Muscle layer of colon (tissue), 2 donors: ENCODE results near the gene CYP4F2.
"Not testable (repeated sequence)": the region's sequence is repeated elsewhere in the genome, so short reads cannot be mapped to it uniquely, and the experiment has no call there.

ENCODE experiments used
- H3K27ac ChIP-seq: one replicate; pipeline ENCODE4 v1.7.0; 2013; ENCODE audit warnings: low read depth, mild to moderate bottlenecking, low read length, moderate library complexity
- H3K27me3 ChIP-seq, 2 donors: one replicate each; pipeline ENCODE4 v1.7.0; 2013; ENCODE audit warnings: low read length in 2 of 2, mild to moderate bottlenecking in 2 of 2; ENCODE audit not compliant: insufficient read depth in 2 of 2, control insufficient read depth in 1 of 2
- H3K36me3 ChIP-seq: one replicate; pipeline ENCODE4 v1.7.0; 2013; ENCODE audit warnings: mild to moderate bottlenecking, low read length; ENCODE audit not compliant: insufficient read depth
- H3K4me1 ChIP-seq: one replicate; pipeline ENCODE4 v1.7.0; 2013; ENCODE audit warnings: mild to moderate bottlenecking, low read length; ENCODE audit not compliant: insufficient read depth
- H3K4me3 ChIP-seq, 2 donors: one replicate each; pipeline ENCODE4 v1.7.0; 2013; ENCODE audit warnings: low read length in 2 of 2, low read depth in 1 of 2, mild to moderate bottlenecking in 1 of 2, moderate library complexity in 1 of 2
- H3K9ac ChIP-seq: one replicate; pipeline ENCODE4 v1.7.0; 2013; ENCODE audit warnings: low read length
- H3K9me3 ChIP-seq: one replicate; pipeline ENCODE4 v1.7.0; 2013; ENCODE audit warnings: mild to moderate bottlenecking, low read length
- donor health status: abdominal sarcoma.
- donor health status: Adenocarcinoma of cecum.

CYP4F2 gene, protein sequence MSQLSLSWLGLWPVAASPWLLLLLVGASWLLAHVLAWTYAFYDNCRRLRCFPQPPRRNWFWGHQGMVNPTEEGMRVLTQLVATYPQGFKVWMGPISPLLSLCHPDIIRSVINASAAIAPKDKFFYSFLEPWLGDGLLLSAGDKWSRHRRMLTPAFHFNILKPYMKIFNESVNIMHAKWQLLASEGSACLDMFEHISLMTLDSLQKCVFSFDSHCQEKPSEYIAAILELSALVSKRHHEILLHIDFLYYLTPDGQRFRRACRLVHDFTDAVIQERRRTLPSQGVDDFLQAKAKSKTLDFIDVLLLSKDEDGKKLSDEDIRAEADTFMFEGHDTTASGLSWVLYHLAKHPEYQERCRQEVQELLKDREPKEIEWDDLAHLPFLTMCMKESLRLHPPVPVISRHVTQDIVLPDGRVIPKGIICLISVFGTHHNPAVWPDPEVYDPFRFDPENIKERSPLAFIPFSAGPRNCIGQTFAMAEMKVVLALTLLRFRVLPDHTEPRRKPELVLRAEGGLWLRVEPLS

DNA sequence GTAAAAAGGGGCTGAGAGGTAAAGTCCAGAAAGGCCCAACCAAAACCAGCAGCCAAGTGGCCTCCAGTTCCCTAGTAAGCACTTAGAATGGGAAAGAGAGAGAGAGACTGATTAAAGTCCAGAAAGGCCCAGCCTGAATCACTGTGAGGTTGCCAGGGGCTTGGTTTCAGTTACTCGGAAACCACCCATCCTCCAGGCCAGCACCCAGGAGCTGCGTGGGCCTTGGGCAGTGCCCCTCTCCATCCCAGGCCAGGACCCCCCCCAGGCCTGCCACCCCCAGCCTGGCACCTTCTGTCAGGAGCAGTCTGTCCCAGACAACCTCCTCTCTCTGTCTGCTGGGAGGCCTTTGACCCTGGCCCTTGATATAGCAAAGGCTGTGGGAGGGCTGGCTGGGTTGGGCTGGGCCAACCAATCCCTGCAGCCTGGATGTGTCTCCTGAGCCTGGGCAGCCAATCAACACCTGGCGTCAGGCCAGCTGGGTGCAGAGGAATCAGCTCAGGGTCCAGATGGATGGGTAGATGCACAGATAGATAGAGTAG lies at the start of gene CYP4F2:
Gene CYP4F2, minus strand, starts transcription at position 337 of the 539 bp plus-strand sequence. CDS start 463 bp downstream, outside the sequence.
- Histone ChIP-seq H3K27me3 (peaks cover 0 to 18% of the 10 kb centered on the region in 2 donors), H3K4me3 (no peak within 1 kb of the TSS), H3K9ac (no peak within 1 kb of the TSS), H3K36me3 (no peaks in the 10 kb centered on the region), H3K9me3 (no peaks in the 10 kb centered on the region), H3K4me1 (no peaks in the 10 kb centered on the region), H3K27ac (no peak within 1 kb of the TSS)

DNA sequence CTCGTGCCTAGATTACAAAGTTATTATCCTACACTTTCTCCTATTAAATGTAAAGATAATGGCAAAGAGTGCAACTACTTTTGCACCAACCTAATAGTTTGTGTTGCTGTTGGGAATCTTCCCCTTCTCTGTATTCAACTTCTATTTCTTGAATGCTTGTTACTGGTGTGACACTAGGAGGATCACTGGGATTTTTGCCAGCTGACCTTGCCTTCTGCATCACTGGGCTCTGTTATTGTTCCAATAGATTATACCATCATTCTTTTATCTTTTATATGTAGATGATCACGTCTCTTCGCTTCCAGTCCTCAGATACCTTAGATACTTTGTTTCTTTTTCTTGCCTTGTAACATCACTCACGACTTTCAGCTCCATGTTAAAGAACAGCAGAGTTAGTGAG lies 47.4 kb upstream of the CYP4F2 start:
- Histone ChIP-seq H3K27me3 (no peaks in the 10 kb centered on the region), H3K4me1 (no peaks in the 10 kb centered on the region), H3K27ac (no peak overlapping the region), H3K36me3 (no peaks in the 10 kb centered on the region), H3K4me3 (no peak overlapping the region), H3K9me3 (peaks cover 6% of the 10 kb centered on the region), H3K9ac (no peak overlapping the region)

DNA sequence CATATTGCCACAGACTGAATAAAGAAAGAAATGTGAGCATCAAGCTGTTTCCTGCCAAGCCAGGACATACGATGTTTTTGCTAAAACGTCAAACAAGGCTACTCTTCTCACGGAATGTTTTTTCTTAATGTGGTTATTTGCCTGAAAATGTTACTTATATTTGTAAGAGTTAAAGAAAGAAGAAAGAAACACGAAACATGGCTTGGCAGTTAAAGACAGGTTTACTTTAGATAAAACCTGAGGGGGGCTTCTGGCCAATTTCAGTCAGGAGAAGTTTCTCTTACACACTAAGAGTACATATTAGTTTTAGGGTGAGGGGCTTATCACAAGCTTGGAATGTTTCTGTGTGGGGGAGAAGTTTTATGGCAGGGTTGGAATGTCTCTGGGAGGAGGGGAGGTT lies 46.5 kb upstream of the CYP4F2 start:
- Histone ChIP-seq H3K36me3 (no peaks in the 10 kb centered on the region), H3K9me3 (peaks cover 6% of the 10 kb centered on the region), H3K4me3 (no peak overlapping the region), H3K27ac (no peak overlapping the region), H3K4me1 (no peaks in the 10 kb centered on the region), H3K9ac (no peak overlapping the region), H3K27me3 (peaks cover 0 to 5% of the 10 kb centered on the region in 2 donors)

DNA sequence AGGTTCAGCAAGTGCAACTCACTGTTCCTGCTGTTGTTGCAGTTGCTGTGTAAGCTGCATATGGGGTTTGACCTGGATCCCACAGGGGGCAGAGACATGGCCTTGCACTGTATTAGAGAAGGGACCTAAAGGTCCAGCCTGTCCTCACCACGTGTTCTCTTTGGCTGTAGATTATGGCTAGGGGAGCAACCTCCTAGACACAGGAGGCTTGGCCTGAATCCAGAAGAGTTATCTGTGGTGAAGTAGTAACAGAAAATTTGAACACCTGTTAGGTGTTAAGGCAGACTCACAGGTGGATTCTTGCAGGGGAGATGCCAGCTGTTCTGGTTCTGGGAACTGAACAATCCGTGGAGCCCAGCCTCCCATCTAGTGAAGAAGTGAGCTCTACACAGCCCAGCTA lies 39.9 kb upstream of the CYP4F2 start:
- Histone ChIP-seq H3K27me3 (peaks cover 5 to 16% of the 10 kb centered on the region in 2 donors), H3K4me1 (no peaks in the 10 kb centered on the region), H3K4me3 (no peak overlapping the region), H3K36me3 (no peaks in the 10 kb centered on the region), H3K9me3 (no peaks in the 10 kb centered on the region), H3K27ac (no peak overlapping the region), H3K9ac (no peak overlapping the region)

DNA sequence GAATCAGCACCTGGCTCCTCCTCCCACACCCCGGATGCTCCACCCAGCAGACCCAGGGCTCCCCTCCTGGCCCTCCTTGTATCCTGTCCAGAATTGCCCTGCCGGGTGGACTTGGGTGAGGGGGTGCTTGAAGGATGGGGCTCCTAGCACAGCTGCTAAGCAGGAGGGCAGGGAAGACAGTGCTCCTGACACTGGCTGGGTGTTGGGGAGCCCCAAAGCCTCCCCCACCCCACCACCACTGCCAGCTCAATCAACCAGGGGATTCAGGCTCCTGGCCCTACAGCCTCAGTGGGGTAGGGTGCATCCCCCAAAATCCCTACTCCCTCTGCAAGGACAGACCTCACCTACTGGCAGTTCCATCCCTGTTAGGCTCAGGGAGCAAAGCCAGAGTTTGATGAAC lies 39.1 kb upstream of the CYP4F2 start:
- H3K27me3 ChIP-seq, result peaks cover 5 to 16% of the 10 kb centered on the region in 2 donors
- no peaks in the 10 kb centered on the region for H3K4me1 ChIP-seq
- no peak overlapping the region for H3K27ac ChIP-seq
- no peaks in the 10 kb centered on the region for H3K9me3 ChIP-seq
- H3K9ac ChIP-seq, result no peak overlapping the region
- H3K4me3 ChIP-seq, result no peak overlapping the region
- no peaks in the 10 kb centered on the region for H3K36me3 ChIP-seq

DNA sequence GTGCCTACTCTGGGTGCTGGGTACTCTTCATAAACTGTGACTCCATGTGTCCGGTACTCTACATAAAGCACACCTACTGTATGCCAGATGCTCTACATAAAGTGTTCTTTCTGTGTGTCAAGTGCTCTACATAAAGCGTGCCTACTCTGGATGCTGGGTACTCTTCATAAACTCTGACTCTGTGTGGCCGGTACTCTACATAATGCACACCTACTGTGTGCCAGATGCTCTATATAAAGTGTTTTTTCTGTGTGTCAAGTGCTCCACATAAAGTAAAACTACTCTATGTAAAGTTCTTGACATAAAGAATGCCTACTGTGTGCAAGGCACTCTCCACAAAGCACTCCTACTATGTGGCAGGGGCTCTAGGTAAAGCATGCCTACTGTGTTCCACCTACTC lies 38.3 kb upstream of the CYP4F2 start:
- no peaks in the 10 kb centered on the region for H3K4me1 ChIP-seq
- H3K27me3 ChIP-seq, result peaks cover 5 to 20% of the 10 kb centered on the region in 2 donors
- no peak overlapping the region for H3K27ac ChIP-seq
- no peaks in the 10 kb centered on the region for H3K9me3 ChIP-seq
- no peak overlapping the region for H3K9ac ChIP-seq
- H3K36me3 ChIP-seq, result no peaks in the 10 kb centered on the region
- H3K4me3 ChIP-seq, result no peak overlapping the region

DNA sequence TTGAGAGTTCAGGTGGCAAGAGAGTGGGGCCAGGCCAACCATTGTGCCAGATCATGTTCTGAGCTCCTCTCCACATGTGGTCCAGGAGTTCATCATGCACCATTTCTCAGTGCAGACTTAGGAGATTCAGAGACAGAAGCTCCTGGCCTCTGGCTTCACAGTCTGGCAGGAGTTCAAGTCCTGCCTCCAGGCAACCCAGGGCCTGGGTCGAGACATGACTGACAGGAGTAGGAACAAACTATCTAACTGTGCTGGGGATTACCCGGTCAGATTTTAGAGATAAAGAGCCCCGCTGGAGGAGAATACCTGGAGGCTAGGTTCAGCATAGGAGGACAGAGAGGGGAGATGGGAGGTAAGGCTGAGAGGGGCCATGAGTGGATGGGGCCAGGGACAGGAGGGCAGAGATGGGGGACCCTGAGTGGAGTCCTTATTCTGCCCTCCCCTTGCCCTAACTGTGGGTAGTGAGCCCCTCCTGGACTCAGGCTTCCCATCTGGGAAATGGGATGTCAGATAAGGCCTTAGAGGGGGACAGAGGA lies 37.4 kb upstream of the CYP4F2 start:
- Histone ChIP-seq H3K27ac (no peak overlapping the region), H3K4me1 (no peaks in the 10 kb centered on the region), H3K4me3 (no peak overlapping the region)

DNA sequence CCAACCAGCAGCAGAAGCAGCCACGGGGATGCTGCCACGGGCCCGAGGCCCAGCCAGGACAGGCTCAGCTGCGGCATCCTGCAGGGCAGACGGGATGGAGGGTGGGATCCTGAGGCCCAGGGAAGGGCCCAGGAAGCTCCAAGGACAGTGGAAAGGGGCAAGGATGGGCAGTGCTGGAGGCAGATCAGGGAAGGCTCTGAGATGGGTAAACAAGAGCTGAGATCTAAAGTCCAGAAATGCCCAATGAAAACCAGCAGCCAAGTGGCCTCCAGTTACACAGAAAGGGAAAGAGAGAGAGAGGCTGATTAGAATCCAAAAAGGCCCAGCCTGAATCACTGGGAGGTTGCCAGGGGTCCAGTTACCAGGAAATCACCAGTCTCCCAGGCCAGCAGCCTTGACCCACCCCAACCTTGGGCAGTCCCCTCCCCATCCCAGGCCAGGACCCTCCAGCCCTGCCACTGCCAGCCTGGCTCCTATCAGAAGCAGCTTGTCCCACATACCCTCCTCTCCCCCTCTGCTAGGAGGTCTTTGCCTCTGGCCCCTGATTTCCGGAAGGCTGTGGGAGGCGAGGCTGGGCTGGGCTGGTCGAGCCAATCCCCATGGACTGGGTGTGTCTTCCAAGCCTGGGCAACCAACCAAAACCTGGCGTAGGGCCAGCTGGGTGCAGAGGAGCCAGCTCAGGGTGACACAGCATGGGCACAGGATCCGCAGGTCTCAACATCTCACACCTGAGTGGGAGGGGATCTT lies 36.6 kb upstream of the CYP4F2 start, which contains the start of gene CYP4F11:
Gene CYP4F11, minus strand, starts transcription at position 198 of the 747 bp plus-strand sequence. Its CDS starts 121 bp downstream, at position 77.
- Histone ChIP-seq H3K27ac (no peak within 1 kb of the TSS), H3K9me3 (no peaks in the 10 kb centered on the region), H3K9ac (no peak within 1 kb of the TSS), H3K36me3 (no peaks in the 10 kb centered on the region), H3K4me1 (no peaks in the 10 kb centered on the region), H3K27me3 (peaks cover 11 to 30% of the 10 kb centered on the region in 2 donors), H3K4me3 (no peak within 1 kb of the TSS)

More for the DNA sequence above, 37.4 kb upstream of the CYP4F2 start:
- H3K36me3 ChIP-seq, result no peaks in the 10 kb centered on the region
- H3K27me3 ChIP-seq, result peaks cover 5 to 29% of the 10 kb centered on the region in 2 donors
- H3K9ac ChIP-seq, result no peak overlapping the region
- no peaks in the 10 kb centered on the region for H3K9me3 ChIP-seq

DNA sequence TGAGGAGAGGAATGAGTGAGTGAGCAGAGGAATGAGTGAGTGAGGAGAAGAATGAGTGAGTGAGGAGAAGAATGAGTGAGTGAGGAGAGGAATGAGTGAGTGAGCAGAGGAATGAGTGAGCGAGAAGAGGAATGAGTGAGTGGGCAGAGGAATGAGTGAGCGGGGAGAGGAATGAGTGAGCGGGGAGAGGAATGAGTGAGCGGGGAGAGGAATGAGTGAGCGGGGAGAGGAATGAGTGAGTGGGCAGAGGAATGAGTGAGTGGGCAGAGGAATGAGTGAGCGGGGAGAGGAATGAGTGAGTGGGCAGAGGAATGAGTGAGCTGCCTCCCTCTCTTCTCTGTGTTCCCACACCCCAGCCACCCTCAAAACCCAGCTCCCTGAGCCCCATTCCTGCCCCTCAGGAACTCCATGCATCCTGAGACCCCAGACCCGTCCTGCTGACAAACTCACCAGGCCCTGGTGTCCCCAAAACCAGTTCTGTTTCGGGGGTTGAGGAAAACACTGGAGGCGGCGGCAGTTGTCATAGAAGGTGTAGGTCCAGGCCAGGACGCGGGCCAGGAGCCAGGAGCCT lies 36.0 kb upstream of the CYP4F2 start:
- not testable (repeated sequence) for H3K36me3 ChIP-seq, H3K27ac ChIP-seq, H3K9me3 ChIP-seq, H3K4me1 ChIP-seq, H3K9ac ChIP-seq, H3K4me3 ChIP-seq
- peaks cover 14 to 34% of the 10 kb centered on the region in 2 donors for H3K27me3 ChIP-seq

DNA sequence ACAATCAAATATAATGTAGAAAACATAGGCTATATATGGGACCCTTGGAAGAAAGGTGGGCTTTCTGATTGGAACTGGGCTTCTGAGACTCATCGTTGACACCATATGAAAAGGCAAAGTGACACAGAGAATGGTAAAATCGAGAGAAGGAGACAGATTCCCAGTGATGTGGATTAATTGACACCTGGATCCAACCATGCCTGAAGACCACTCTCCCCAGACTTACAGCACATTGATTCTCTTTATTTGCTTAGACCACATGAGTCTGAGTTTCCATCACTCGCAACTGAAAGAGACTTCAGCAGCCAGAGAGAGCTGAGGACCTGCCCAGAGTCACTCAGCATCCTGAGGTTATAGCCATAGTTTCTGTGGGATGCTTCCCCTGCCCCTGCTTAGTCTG lies 30.4 kb upstream of the CYP4F2 start:
- no peaks in the 10 kb centered on the region for H3K4me1 ChIP-seq
- H3K4me3 ChIP-seq, result no peak overlapping the region
- no peaks in the 10 kb centered on the region for H3K9me3 ChIP-seq
- H3K27me3 ChIP-seq, result peaks cover 22 to 31% of the 10 kb centered on the region in 2 donors
- no peaks in the 10 kb centered on the region for H3K36me3 ChIP-seq
- H3K27ac ChIP-seq, result no peak overlapping the region
- no peak overlapping the region for H3K9ac ChIP-seq

DNA sequence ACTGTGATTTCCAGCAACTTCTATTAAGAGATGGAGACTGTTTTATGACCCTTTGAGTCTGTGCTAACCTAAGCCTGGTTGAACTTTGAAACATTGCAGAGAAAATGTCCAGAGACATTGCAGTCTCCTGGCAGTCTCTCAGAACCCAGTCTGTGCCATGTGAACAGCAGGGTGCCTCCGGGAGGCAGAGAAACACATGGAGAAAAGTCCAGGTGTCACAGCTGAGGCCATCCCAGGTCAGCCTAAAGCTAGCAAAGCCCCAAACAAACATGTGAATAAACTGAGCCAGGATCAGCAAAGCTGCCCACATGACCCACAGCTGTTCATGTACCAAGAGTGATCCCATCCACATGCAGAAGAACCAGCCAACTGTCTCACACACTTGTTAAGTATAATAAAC lies 28.6 kb upstream of the CYP4F2 start:
- Histone ChIP-seq H3K36me3 (no peaks in the 10 kb centered on the region), H3K4me3 (no peak overlapping the region), H3K9ac (no peak overlapping the region), H3K9me3 (no peaks in the 10 kb centered on the region), H3K27me3 (peaks cover 22 to 31% of the 10 kb centered on the region in 2 donors), H3K27ac (no peak overlapping the region), H3K4me1 (no peaks in the 10 kb centered on the region)
